Fibroblast of skin of right quadriceps (primary cell): ENCODE measurements around the gene ZNF362.
"Not testable (repeated sequence)": the region's sequence is repeated elsewhere in the genome, so short reads cannot be mapped to it uniquely, and the experiment has no call there.

ENCODE experiments used
- DNase-seq: peaks from one replicate; pipeline ENCODE4 v3.0.0-alpha.2; 2013

The ZNF362 gene

GRCh38 chr1:33309351-33309750, 53.1 kb downstream of the ZNF362 start:
- not testable (repeated sequence) for DNase-seq

- DNase-seq: no peak
Observed at GRCh38 chr1:33310702-33311101, 54.4 kb downstream of the ZNF362 start.

- DNase-seq: no peak
Observed at GRCh38 chr1:33311706-33312412, 55.6 kb downstream of the ZNF362 start.

- no peak for DNase-seq
Observed at GRCh38 chr1:33312413-33312749, 56.1 kb downstream of the ZNF362 start.

- DNase-seq: no peak
Observed at GRCh38 chr1:33314416-33314815, 58.1 kb downstream of the ZNF362 start.

GRCh38 chr1:33316601-33317000, 60.3 kb downstream of the ZNF362 start:
- DNase-seq: no peak

- no peak for DNase-seq
Observed at GRCh38 chr1:33317354-33317753, 61.1 kb downstream of the ZNF362 start.

GRCh38 chr1:33317946-33318345, 61.7 kb downstream of the ZNF362 start:
- DNase-seq: peak; percentile 42

- no peak for DNase-seq
Observed at GRCh38 chr1:33319186-33319948, 63.1 kb downstream of the ZNF362 start.

- DNase-seq: no peak
Observed at GRCh38 chr1:33319949-33320618, 63.8 kb downstream of the ZNF362 start.

GRCh38 chr1:33320619-33321165, 64.4 kb downstream of the ZNF362 start, which contains the start of gene A3GALT2:
A3GALT2 (minus strand) TSS chr1:33321098; CDS start chr1:33321098, 0 bp downstream.
- DNase-seq: no peak

- DNase-seq: no peak
Observed at GRCh38 chr1:33321178-33321577, 64.9 kb downstream of the ZNF362 start.

- DNase-seq: no peak
Observed at GRCh38 chr1:33322109-33322508, 65.8 kb downstream of the ZNF362 start.

GRCh38 chr1:33322870-33323585, 66.7 kb downstream of the ZNF362 start:
- no peak for DNase-seq

GRCh38 chr1:33323663-33324477, 67.6 kb downstream of the ZNF362 start:
- no peak for DNase-seq

- DNase-seq: no peak
Observed at GRCh38 chr1:33324677-33325575, 68.6 kb downstream of the ZNF362 start.

- no peak for DNase-seq
Observed at GRCh38 chr1:33326785-33327184, 70.5 kb downstream of the ZNF362 start.

GRCh38 chr1:33327587-33328325, 71.5 kb downstream of the ZNF362 start:
- peak; percentile 91 for DNase-seq

GRCh38 chr1:33328817-33329216, 72.5 kb downstream of the ZNF362 start:
- DNase-seq: no peak
